ENCODE results near the gene SAV1. TPM values are rescaled to one million over a fixed set of nuclear protein-coding genes. Genes with fewer than 3 reads are reported as not detected.

SAV1 gene
- total RNA-seq, 1 donor from 2014 or later, result 30.0 TPM

DNA sequence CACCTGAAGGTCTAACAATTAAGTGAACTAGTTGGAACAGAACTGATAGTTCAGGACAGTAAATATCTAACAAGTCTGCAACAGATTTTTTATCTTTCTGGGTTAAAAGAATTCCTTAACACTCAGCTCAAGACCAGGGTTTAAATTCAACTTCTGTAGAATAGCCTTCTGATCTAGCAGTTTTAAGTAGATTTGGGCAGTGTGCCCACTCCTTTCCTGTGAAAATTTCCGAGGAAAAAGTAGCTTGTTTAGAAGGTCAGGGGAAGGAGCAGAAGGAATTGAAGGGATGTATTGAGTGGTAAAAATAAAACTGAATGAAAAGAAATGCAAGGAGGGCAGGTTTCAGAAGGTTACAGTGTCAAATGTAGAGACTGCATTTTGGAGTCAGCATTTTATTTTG lies 62.3 kb downstream of the SAV1 start:
- no peaks in the 10 kb centered on the region for H3K4me1 ChIP-seq
- no peaks in the 10 kb centered on the region for H3K9me3 ChIP-seq
- TF ChIP-seq, protein P1, sequence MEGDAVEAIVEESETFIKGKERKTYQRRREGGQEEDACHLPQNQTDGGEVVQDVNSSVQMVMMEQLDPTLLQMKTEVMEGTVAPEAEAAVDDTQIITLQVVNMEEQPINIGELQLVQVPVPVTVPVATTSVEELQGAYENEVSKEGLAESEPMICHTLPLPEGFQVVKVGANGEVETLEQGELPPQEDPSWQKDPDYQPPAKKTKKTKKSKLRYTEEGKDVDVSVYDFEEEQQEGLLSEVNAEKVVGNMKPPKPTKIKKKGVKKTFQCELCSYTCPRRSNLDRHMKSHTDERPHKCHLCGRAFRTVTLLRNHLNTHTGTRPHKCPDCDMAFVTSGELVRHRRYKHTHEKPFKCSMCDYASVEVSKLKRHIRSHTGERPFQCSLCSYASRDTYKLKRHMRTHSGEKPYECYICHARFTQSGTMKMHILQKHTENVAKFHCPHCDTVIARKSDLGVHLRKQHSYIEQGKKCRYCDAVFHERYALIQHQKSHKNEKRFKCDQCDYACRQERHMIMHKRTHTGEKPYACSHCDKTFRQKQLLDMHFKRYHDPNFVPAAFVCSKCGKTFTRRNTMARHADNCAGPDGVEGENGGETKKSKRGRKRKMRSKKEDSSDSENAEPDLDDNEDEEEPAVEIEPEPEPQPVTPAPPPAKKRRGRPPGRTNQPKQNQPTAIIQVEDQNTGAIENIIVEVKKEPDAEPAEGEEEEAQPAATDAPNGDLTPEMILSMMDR (IDR thresholded peaks at IDR 0.05), result no peak
- TF ChIP-seq POLR2AphosphoS5 (IDR thresholded peaks at IDR 0.05; ENCODE audit: insufficient read depth in 1 of 2, low read depth in 1 of 2) (no peak), POLR2A (IDR thresholded peaks at IDR 0.05) (no peak)
- no peak for DNase-seq (ENCODE audit: extremely low spot score in 2 of 2)
- H3K27me3 ChIP-seq, result no peaks in the 10 kb centered on the region
- no peak overlapping the region for H3K4me3 ChIP-seq
- intact Hi-C loops (cut with DNase I), result loop anchor here (10.0 kb wide), 1 partner anchor 169 kb away; no protein-coding TSS in a partner anchor
- H3K27ac ChIP-seq, result no peak overlapping the region
- H3K36me3 ChIP-seq, result no peaks in the 10 kb centered on the region

DNA sequence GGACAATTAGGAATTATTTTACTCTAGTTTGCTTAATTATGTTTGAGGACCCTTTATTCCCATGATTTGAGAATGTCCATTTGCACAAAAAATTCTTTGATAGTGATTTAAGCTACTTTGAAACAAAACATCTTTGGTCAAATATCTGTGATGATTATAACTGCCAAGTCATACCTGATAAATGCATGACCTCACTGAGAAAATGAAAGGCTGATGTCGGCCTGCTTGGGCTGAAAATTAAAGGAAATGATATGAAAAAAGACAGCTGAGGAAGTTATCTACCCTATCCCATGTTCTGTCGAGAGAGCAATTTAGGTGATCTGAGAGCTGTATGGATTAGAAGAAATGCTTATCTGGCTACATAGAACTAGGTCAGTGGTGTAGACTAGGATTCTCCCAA lies 64.5 kb downstream of the SAV1 start:
- H3K36me3 ChIP-seq, result no peaks in the 10 kb centered on the region
- intact Hi-C loops (cut with DNase I), result loop anchor here (10.0 kb wide), 1 partner anchor 171 kb away; no protein-coding TSS in a partner anchor
- no peaks in the 10 kb centered on the region for H3K4me1 ChIP-seq
- H3K4me3 ChIP-seq, result no peak overlapping the region
- no peak for TF ChIP-seq POLR2AphosphoS5 (IDR thresholded peaks at IDR 0.05; ENCODE audit: insufficient read depth in 1 of 2, low read depth in 1 of 2)
- TF ChIP-seq, protein P1 (IDR thresholded peaks at IDR 0.05), result no peak
- no peak for TF ChIP-seq POLR2A (IDR thresholded peaks at IDR 0.05)
- no peaks in the 10 kb centered on the region for H3K9me3 ChIP-seq
- DNase-seq (ENCODE audit: extremely low spot score in 2 of 2), result no peak
- no peak overlapping the region for H3K27ac ChIP-seq
- H3K27me3 ChIP-seq, result no peaks in the 10 kb centered on the region

DNA sequence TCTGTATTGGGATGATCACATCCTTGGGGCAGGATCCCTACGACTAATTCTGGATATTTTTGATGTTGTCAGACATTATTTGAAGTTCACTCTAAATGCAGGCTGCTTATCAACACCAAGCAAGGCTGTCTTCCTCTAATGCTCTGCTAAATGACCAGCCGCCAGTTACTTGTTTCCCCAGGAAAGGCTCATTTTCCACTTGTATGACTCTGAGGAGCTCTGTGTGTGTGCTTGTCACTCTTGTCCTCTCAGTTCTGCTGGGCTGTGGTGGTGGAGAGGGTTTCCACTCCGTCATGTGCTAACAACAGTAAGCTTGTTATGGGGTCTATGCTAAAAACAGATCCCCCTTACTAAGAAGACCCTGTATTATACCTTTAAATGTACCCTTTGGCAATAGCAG lies 66.1 kb downstream of the SAV1 start:
- TF ChIP-seq POLR2A (IDR thresholded peaks at IDR 0.05) (no peak), POLR2AphosphoS5 (IDR thresholded peaks at IDR 0.05; ENCODE audit: insufficient read depth in 1 of 2, low read depth in 1 of 2) (no peak)
- no peak for DNase-seq (ENCODE audit: extremely low spot score in 2 of 2)
- Histone ChIP-seq H3K36me3 (no peaks in the 10 kb centered on the region), H3K27ac (no peak overlapping the region), H3K4me1 (no peaks in the 10 kb centered on the region), H3K4me3 (no peak overlapping the region), H3K27me3 (no peaks in the 10 kb centered on the region), H3K9me3 (no peaks in the 10 kb centered on the region)
- intact Hi-C loops (cut with DNase I), result loop anchor here (10.0 kb wide), 1 partner anchor 173 kb away; no protein-coding TSS in a partner anchor

DNA sequence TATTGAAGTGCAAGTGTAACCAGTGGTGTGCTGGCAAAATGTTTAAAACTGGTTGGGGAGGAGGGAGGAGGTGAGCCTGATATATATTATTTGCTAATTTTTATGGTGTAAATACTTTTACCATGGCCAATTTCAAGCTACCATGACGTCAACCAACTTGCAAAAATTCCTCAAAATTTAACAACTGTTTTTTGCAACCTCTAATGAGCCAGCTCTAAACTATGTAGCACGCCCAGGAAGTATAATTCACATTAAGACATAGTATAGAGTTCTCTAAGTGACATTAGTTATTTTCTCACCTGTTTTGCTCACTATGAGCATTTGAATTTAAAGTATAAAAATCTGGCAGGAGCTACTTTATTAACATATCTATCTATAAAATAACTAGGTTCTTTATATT lies 66.7 kb downstream of the SAV1 start:
- Histone ChIP-seq H3K4me1 (no peaks in the 10 kb centered on the region), H3K36me3 (no peaks in the 10 kb centered on the region), H3K4me3 (no peak overlapping the region), H3K27me3 (no peaks in the 10 kb centered on the region), H3K27ac (no peak overlapping the region), H3K9me3 (no peaks in the 10 kb centered on the region)
- intact Hi-C loops (cut with DNase I), result loop anchor here (10.0 kb wide), 1 partner anchor 173 kb away; no protein-coding TSS in a partner anchor
- TF ChIP-seq POLR2A (IDR thresholded peaks at IDR 0.05), result no peak
- TF ChIP-seq POLR2AphosphoS5 (IDR thresholded peaks at IDR 0.05; ENCODE audit: insufficient read depth in 1 of 2, low read depth in 1 of 2), result no peak
- TF ChIP-seq, protein P1 (IDR thresholded peaks at IDR 0.05), result no peak
- no peak for DNase-seq (ENCODE audit: extremely low spot score in 2 of 2)

DNA sequence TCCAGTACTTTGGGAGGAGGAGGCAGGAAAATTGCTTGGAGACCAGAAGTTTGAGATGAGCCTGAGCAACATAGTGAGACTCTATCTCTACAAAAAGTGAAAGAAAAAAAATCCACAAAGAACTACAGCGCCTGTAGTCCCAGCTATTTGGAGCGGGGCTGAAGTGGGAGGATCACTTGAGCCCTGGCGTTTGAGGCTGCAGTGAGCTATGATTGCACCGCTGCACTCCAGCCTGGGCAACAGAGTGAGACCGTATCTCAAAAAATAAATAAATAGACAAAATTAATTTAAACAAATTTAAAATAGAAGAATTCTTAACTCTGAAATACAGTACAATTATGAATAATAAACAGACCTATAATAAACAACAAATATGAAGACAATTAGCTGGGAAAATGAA lies 67.3 kb downstream of the SAV1 start:
- no peaks in the 10 kb centered on the region for H3K9me3 ChIP-seq
- H3K27ac ChIP-seq, result no peak overlapping the region
- no peaks in the 10 kb centered on the region for H3K27me3 ChIP-seq
- H3K36me3 ChIP-seq, result no peaks in the 10 kb centered on the region
- H3K4me1 ChIP-seq, result no peaks in the 10 kb centered on the region
- no peak overlapping the region for H3K4me3 ChIP-seq
- no peak for TF ChIP-seq POLR2A (IDR thresholded peaks at IDR 0.05)
- TF ChIP-seq, protein P1 (IDR thresholded peaks at IDR 0.05), result no peak
- DNase-seq (ENCODE audit: extremely low spot score in 2 of 2), result no peak
- intact Hi-C loops (cut with DNase I), result loop anchor here (10.0 kb wide), 1 partner anchor 174 kb away; no protein-coding TSS in a partner anchor

All from vagina (tissue), 2 donors.